Endodermal cell (in vitro differentiated cells): ENCODE results near the gene DTX3. TPM values are rescaled to one million over a fixed set of nuclear protein-coding genes. Genes with fewer than 3 reads are reported as not detected.

Source experiments
- DNase-seq: peaks from one replicate; pipeline ENCODE4 v3.0.0-alpha.2; 2017
- H3K27ac ChIP-seq: 2 replicates; pipeline ENCODE4 v1.5.1; 2013; ENCODE audit warnings: mild to moderate bottlenecking, low read depth, low read length, moderate library complexity
- H3K27me3 ChIP-seq: 2 replicates; pipeline ENCODE4 v1.6.1; 2013; ENCODE audit warnings: mild to moderate bottlenecking, low read length, moderate library complexity; ENCODE audit not compliant: insufficient read depth, control insufficient read depth, poor library complexity, severe bottlenecking
- H3K36me3 ChIP-seq: 2 replicates; pipeline ENCODE4 v1.7.0; 2013; ENCODE audit warnings: mild to moderate bottlenecking, low read length, moderate library complexity; ENCODE audit not compliant: control insufficient read depth, insufficient read depth
- H3K4me1 ChIP-seq: one replicate; pipeline ENCODE4 v1.7.0; 2013; ENCODE audit warnings: low read length; ENCODE audit not compliant: control insufficient read depth, insufficient read depth
- H3K4me3 ChIP-seq: 2 replicates; pipeline ENCODE4 v1.5.1; 2013; ENCODE audit warnings: mild to moderate bottlenecking, low read length, moderate library complexity
- H3K9ac ChIP-seq: 2 replicates; pipeline ENCODE4 v1.6.1; 2013; ENCODE audit warnings: mild to moderate bottlenecking, low read length, moderate library complexity; ENCODE audit not compliant: poor library complexity, severe bottlenecking; ENCODE audit errors: extremely low read depth
- H3K9me3 ChIP-seq: 2 replicates; pipeline ENCODE4 v1.6.1; 2013; ENCODE audit warnings: mild to moderate bottlenecking, low read length, moderate library complexity; ENCODE audit not compliant: control insufficient read depth
- H3K27ac Mint-ChIP-seq: 2 replicates; pipeline ENCODE4 v1.8.0; 2020; ENCODE audit warnings: mixed read lengths
- H3K27me3 Mint-ChIP-seq: 2 replicates; pipeline ENCODE4 v1.8.0; 2021; ENCODE audit warnings: mild to moderate bottlenecking, mixed read lengths; ENCODE audit not compliant: insufficient read depth
- H3K36me3 Mint-ChIP-seq: 2 replicates; pipeline ENCODE4 v1.8.0; 2020; ENCODE audit warnings: low read depth, mixed read lengths
- H3K4me1 Mint-ChIP-seq: 2 replicates; pipeline ENCODE4 v1.8.0; 2020; ENCODE audit warnings: mixed read lengths
- H3K4me3 Mint-ChIP-seq: 2 replicates; pipeline ENCODE4 v1.8.0; 2020; ENCODE audit warnings: mild to moderate bottlenecking, moderate library complexity, mixed read lengths
- H3K9me3 Mint-ChIP-seq: 2 replicates; pipeline ENCODE4 v1.8.0; 2020; ENCODE audit warnings: mild to moderate bottlenecking, mixed read lengths
- WGBS, 2 experiments: methylation state at CpG; one replicate each; pipeline versions ENCODE4 v1.1.5 to v1.1.7; 2013; ENCODE audit warnings: missing lambda C conversion rate in 2 of 2, mixed read lengths in 1 of 2; ENCODE audit not compliant: insufficient coverage in 1 of 2, insufficient read length in 1 of 2; 5-methylcytosine and 5-hydroxymethylcytosine counted together
- total RNA-seq, 2 donors: library from RNA; stranded (reverse); fragmentation: NEBNext Ultra II Directional in 1 of 2; extraction: Animal tissue kit (Norgen Biotek cat#: 25700) in 1 of 2; gene quantifications; 2 replicates in 1 of 2; 3 replicates in 1 of 2; pipeline ENCODE4 v1.2.1, GENCODE V29; 2021
- TF ChIP-seq, protein P1 (sequence below): fragments of 200-600 bp; sonication (generic); conservative IDR thresholded peaks from 2 replicates; pipeline ENCODE4 v1.5.0; 2021; ENCODE audit warnings: antibody characterized with exemption, mild to moderate bottlenecking

Gene DTX3
- total RNA-seq, 2 donors from 2014 or later, result 59.6 to 62.6 TPM

DNA sequence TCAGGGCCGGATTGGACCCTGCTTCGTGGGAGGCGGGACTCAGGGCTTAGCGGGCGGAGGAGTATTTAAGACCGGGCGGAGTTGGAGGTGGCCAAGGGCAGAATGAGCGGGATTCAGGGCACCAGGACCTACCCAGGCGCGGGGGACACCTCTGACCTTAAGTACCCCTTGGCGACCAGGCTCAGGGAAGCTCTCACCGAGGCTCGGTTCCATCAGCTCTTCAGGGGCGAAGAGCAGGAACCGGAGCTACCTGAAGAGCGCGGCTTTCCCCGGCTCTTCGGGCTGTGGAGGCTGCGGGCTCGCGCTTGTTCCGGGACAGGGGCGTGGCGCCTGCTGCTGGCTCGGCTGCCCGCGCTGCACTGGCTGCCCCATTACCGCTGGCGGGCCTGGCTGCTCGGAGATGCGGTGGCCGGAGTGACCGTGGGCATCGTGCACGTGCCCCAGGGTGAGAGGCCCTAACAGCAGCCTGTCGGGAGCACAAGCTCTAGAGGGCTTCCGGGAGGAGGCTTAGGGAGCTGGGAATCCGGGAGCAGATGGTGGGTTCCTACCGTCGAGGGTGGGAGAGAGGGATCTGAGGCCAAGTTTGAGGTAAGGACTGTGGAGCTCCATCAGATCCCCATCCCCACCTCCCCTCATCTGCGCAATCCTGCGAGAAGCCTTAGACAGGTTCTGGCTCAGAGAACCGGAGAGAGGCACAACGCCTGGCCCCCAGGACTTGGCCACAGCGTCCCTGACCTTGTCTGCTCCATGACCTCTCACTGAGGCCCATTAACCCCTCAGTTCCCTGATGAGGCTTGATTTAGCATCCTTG lies 15.0 kb downstream of the DTX3 start:
- TF ChIP-seq, protein P1, sequence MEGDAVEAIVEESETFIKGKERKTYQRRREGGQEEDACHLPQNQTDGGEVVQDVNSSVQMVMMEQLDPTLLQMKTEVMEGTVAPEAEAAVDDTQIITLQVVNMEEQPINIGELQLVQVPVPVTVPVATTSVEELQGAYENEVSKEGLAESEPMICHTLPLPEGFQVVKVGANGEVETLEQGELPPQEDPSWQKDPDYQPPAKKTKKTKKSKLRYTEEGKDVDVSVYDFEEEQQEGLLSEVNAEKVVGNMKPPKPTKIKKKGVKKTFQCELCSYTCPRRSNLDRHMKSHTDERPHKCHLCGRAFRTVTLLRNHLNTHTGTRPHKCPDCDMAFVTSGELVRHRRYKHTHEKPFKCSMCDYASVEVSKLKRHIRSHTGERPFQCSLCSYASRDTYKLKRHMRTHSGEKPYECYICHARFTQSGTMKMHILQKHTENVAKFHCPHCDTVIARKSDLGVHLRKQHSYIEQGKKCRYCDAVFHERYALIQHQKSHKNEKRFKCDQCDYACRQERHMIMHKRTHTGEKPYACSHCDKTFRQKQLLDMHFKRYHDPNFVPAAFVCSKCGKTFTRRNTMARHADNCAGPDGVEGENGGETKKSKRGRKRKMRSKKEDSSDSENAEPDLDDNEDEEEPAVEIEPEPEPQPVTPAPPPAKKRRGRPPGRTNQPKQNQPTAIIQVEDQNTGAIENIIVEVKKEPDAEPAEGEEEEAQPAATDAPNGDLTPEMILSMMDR, result no peak
- Histone ChIP-seq H3K36me3 (peaks cover 7% of the 10 kb centered on the region), H3K4me1 (no peaks in the 10 kb centered on the region), H3K4me3 (no peak overlapping the region), H3K27ac (no peak overlapping the region), H3K27me3 (peaks cover 92% of the 10 kb centered on the region), H3K9ac (no peak overlapping the region), H3K9me3 (no peaks in the 10 kb centered on the region)
- Mint-ChIP-seq H3K4me3 (peak overlapping the region; percentile 48), H3K4me1 (peaks cover 25% of the 10 kb centered on the region), H3K36me3 (peaks cover 12% of the 10 kb centered on the region), H3K27ac (no peak overlapping the region), H3K27me3 (peaks cover 99% of the 10 kb centered on the region), H3K9me3 (no peaks in the 10 kb centered on the region)
- WGBS, 2 experiments, result 22 to 26% methylated on average over 18 to 44 of the region's 46 CpGs
- peak; percentile 91 for DNase-seq

GRCh38 chr12:57620245-57620935 lies 15.8 kb downstream of the DTX3 start:
- H3K36me3 Mint-ChIP-seq, result peaks cover 12% of the 10 kb centered on the region
- H3K4me3 Mint-ChIP-seq, result peak overlapping the region; percentile 43
- Histone ChIP-seq H3K4me1 (no peaks in the 10 kb centered on the region), H3K27me3 (peaks cover 95% of the 10 kb centered on the region), H3K27ac (no peak overlapping the region), H3K9ac (no peak overlapping the region), H3K9me3 (no peaks in the 10 kb centered on the region), H3K4me3 (no peak overlapping the region), H3K36me3 (peaks cover 7% of the 10 kb centered on the region)
- peaks cover 100% of the 10 kb centered on the region for H3K27me3 Mint-ChIP-seq
- TF ChIP-seq, protein P1, result no peak
- peaks cover 25% of the 10 kb centered on the region for H3K4me1 Mint-ChIP-seq
- H3K9me3 Mint-ChIP-seq, result no peaks in the 10 kb centered on the region
- 29 to 31% methylated on average over 9 to 13 of the region's 13 CpGs for WGBS, 2 experiments
- H3K27ac Mint-ChIP-seq, result no peak overlapping the region
- no peak for DNase-seq

DNA sequence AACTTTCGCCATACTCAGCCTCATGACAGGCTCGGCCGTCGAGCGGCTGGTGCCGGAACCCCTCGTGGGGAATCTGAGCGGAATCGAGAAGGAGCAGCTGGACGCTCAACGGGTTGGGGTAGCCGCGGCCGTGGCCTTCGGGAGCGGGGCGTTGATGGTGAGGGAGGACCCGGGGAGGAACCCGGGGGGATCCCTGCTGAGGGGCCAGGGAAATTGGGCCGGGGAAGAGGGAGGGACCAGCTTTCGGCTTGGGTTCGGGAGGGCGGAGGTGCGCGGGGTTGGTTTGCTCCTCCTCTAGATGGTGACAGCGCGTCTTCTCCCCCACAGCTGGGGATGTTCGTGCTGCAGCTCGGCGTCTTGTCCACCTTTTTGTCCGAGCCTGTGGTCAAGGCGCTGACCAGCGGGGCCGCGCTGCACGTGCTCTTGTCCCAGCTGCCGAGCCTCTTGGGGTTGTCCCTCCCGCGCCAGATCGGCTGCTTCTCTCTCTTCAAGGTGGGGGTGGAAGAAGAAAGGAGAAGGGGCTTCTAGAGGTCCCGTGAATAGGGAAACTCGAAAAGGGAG lies 16.4 kb downstream of the DTX3 start:
- 0 to 10% methylated on average over 18 to 42 of the region's 42 CpGs for WGBS, 2 experiments
- Mint-ChIP-seq H3K36me3 (peaks cover 5% of the 10 kb centered on the region), H3K27ac (no peak overlapping the region), H3K4me3 (peak overlapping the region; percentile 43), H3K27me3 (peaks cover 100% of the 10 kb centered on the region), H3K9me3 (no peaks in the 10 kb centered on the region), H3K4me1 (peaks cover 25% of the 10 kb centered on the region)
- TF ChIP-seq, protein P1, result no peak
- Histone ChIP-seq H3K27ac (no peak overlapping the region), H3K4me1 (no peaks in the 10 kb centered on the region), H3K4me3 (peak overlapping the region; percentile 67), H3K9me3 (no peaks in the 10 kb centered on the region), H3K27me3 (peaks cover 95% of the 10 kb centered on the region), H3K36me3 (peaks cover 7% of the 10 kb centered on the region), H3K9ac (no peak overlapping the region)
- peak; percentile 84 for DNase-seq
